IMR-90 (cell line): ENCODE results near the gene PHLDA2. TPM values are rescaled to one million over a fixed set of nuclear protein-coding genes. Genes with fewer than 3 reads are reported as not detected.

Experiments
- ATAC-seq: fragments of 200-7000 bp; cut with Tn5 transposase; 2 replicates; pipeline ENCODE4 v1.9.1; 2020; ENCODE audit warnings: low read depth, mild to moderate bottlenecking, moderate library complexity
- BruUV-seq: library from RNA; stranded (reverse); fragments of 400-500 nt; replicated peaks from 2 replicates; lab custom pipeline; 2021; lab: Mats Ljungman, UMichigan
- CTCF ChIA-PET: fragments of 300-600 bp; formaldehyde crosslinking; extraction: SDS; loops from one replicate; lab custom pipeline; 2021; ENCODE audit warnings: antibody characterized with exemption; lab: Yijun Ruan, JAX
- POLR2A ChIA-PET: fragments of 300-600 bp; sonication (Branson Sonifier 250); formaldehyde crosslinking; loops from one replicate; lab custom pipeline; 2022; ENCODE audit warnings: antibody characterized with exemption; ENCODE audit not compliant: unreplicated experiment; lab: Charles Lee
- DNase-seq: peaks from one replicate; pipeline ENCODE4 v3.0.0; 2013
- H2AFZ ChIP-seq: replicated peaks from 2 replicates; pipeline ENCODE3; 2013; ENCODE audit warnings: low read length, mild to moderate bottlenecking; ENCODE audit not compliant: poor library complexity
- H2AK5ac ChIP-seq: 2 replicates; pipeline ENCODE4 v1.6.1; 2013; ENCODE audit warnings: low read depth, low read length, inconsistent platforms
- H2AK9ac ChIP-seq: replicated peaks from 2 replicates; pipeline ENCODE3; 2013; ENCODE audit warnings: mild to moderate bottlenecking, low read depth, low read length, moderate library complexity; ENCODE audit not compliant: poor library complexity
- H2BK120ac ChIP-seq: 2 replicates; pipeline ENCODE4 v1.6.1; 2013; ENCODE audit warnings: low read depth, low read length, inconsistent platforms
- H2BK15ac ChIP-seq: 3 replicates; pipeline ENCODE4 v1.6.1; 2013; ENCODE audit warnings: low read depth, low read length, inconsistent platforms
- H2BK20ac ChIP-seq: 2 replicates; pipeline ENCODE4 v1.6.1; 2013; ENCODE audit warnings: low read depth, mild to moderate bottlenecking, inconsistent platforms, low read length, moderate library complexity
- H2BK5ac ChIP-seq: 2 replicates; pipeline ENCODE4 v1.6.1; 2013; ENCODE audit warnings: mild to moderate bottlenecking, low read depth, low read length, inconsistent platforms; ENCODE audit not compliant: poor library complexity, severe bottlenecking
- H3K14ac ChIP-seq: replicated peaks from 2 replicates; pipeline ENCODE4 v1.6.1; 2013; ENCODE audit warnings: low read depth, low read length, inconsistent platforms
- H3K18ac ChIP-seq: 2 replicates; pipeline ENCODE4 v1.6.1; 2013; ENCODE audit warnings: low read depth, low read length, control low read depth
- H3K23ac ChIP-seq: 2 replicates; pipeline ENCODE4 v1.6.1; 2013; ENCODE audit warnings: low read depth, low read length, inconsistent platforms
- H3K27ac ChIP-seq: 2 replicates; pipeline ENCODE4 v1.5.1; 2013; ENCODE audit warnings: mild to moderate bottlenecking, control low read depth, low read length; ENCODE audit not compliant: insufficient read depth
- H3K27me3 ChIP-seq: 2 replicates; pipeline ENCODE4 v1.6.1; 2013; ENCODE audit warnings: low read length; ENCODE audit not compliant: control insufficient read depth, insufficient read depth
- H3K36me3 ChIP-seq: 2 replicates; pipeline ENCODE4 v1.6.1; 2013; ENCODE audit warnings: low read length, mixed read lengths; ENCODE audit not compliant: control insufficient read depth, insufficient read depth
- H3K4ac ChIP-seq: 2 replicates; pipeline ENCODE4 v1.6.1; 2013; ENCODE audit warnings: low read depth, low read length, inconsistent platforms
- H3K4me1 ChIP-seq: 2 replicates; pipeline ENCODE4 v1.6.1; 2013; ENCODE audit warnings: low read length, mixed read lengths; ENCODE audit not compliant: control insufficient read depth, insufficient read depth
- H3K4me2 ChIP-seq: 2 replicates; pipeline ENCODE4 v1.6.1; 2013; ENCODE audit warnings: low read depth, mild to moderate bottlenecking, control low read depth, low read length, moderate library complexity
- H3K4me3 ChIP-seq: 2 replicates; pipeline ENCODE4 v1.5.1; 2013; ENCODE audit warnings: low read depth, mild to moderate bottlenecking, control low read depth, low read length, moderate library complexity; ENCODE audit not compliant: insufficient read depth
- H3K56ac ChIP-seq: 2 replicates; pipeline ENCODE4 v1.6.1; 2013; ENCODE audit warnings: low read length, inconsistent platforms; ENCODE audit not compliant: insufficient read depth; ENCODE audit errors: extremely low read depth
- H3K79me1 ChIP-seq, 2 experiments: 2 replicates each; pipeline ENCODE4 v1.6.1; 2013; ENCODE audit warnings: low read length in 2 of 2, inconsistent platforms in 1 of 2, low read depth in 1 of 2
- H3K9ac ChIP-seq: 2 replicates; pipeline ENCODE4 v1.6.1; 2013; ENCODE audit warnings: low read depth, low read length, control low read depth
- H3K9me1 ChIP-seq: 2 replicates; pipeline ENCODE4 v1.6.1; 2013; ENCODE audit warnings: low read length, inconsistent platforms; ENCODE audit not compliant: insufficient read depth
- H3K9me3 ChIP-seq: 2 replicates; pipeline ENCODE4 v1.6.1; 2013; ENCODE audit warnings: low read length; ENCODE audit not compliant: control insufficient read depth, insufficient read depth
- H4K20me1 ChIP-seq: 2 replicates; pipeline ENCODE4 v1.6.1; 2013; ENCODE audit warnings: low read length, inconsistent platforms; ENCODE audit not compliant: insufficient read depth
- H4K5ac ChIP-seq: 2 replicates; pipeline ENCODE4 v1.6.1; 2013; ENCODE audit warnings: mild to moderate bottlenecking, low read depth, low read length, control low read depth
- H4K8ac ChIP-seq, 2 experiments: 2 replicates each; pipeline ENCODE4 v1.6.1; 2013; ENCODE audit warnings: low read depth in 2 of 2, low read length in 2 of 2, control low read depth in 1 of 2, inconsistent platforms in 1 of 2
- H4K91ac ChIP-seq: 2 replicates; pipeline ENCODE4 v1.6.1; 2013; ENCODE audit warnings: low read depth, low read length, inconsistent platforms; ENCODE audit not compliant: insufficient read depth
- BHLHE40 ChIP-seq: fragments of 150-350 bp; IDR thresholded peaks from 2 replicates; pipeline ENCODE4 v1.6.1; 2016; ENCODE audit warnings: mild to moderate bottlenecking, low read depth, low read length
- CEBPB ChIP-seq: IDR thresholded peaks from 2 replicates; pipeline ENCODE4 v1.6.1; 2012; ENCODE audit warnings: low read depth, low read length, improper control_type of control experiment
- CTCF ChIP-seq: conservative IDR thresholded peaks from 2 replicates; pipeline ENCODE4 v1.5.1; 2012; ENCODE audit warnings: mild to moderate bottlenecking, low read depth, low read length, improper control_type of control experiment
- FOS ChIP-seq: fragments of 150-350 bp; IDR thresholded peaks from 2 replicates; pipeline ENCODE4 v1.6.1; 2016; ENCODE audit warnings: low read depth, low read length
- MXI1 ChIP-seq: IDR thresholded peaks from 2 replicates; pipeline ENCODE4 v1.6.1; 2012; ENCODE audit warnings: low read depth, mild to moderate bottlenecking, low read length, moderate library complexity, borderline replicate concordance
- NFE2L2 ChIP-seq: fragments of 150-350 bp; IDR thresholded peaks from 2 replicates; pipeline ENCODE4 v1.6.1; 2016; ENCODE audit warnings: low read depth, mild to moderate bottlenecking, low read length
- POLR2A ChIP-seq: IDR thresholded peaks from 2 replicates; pipeline ENCODE4 v1.6.1; 2012; ENCODE audit warnings: mild to moderate bottlenecking, low read depth, low read length
- RAD21 ChIP-seq: IDR thresholded peaks from 2 replicates; pipeline ENCODE4 v1.6.1; 2012; ENCODE audit warnings: low read length, improper control_type of control experiment
- RFX5 ChIP-seq: IDR thresholded peaks from 2 replicates; pipeline ENCODE4 v1.8.0; 2012; ENCODE audit warnings: low read depth, mild to moderate bottlenecking, low read length, moderate library complexity
- SMC3 ChIP-seq: fragments of 150-350 bp; IDR thresholded peaks from 2 replicates; pipeline ENCODE4 v1.6.1; 2016; ENCODE audit warnings: low read depth, mild to moderate bottlenecking, antibody characterized with exemption, low read length, moderate library complexity
- USF2 ChIP-seq: fragments of 150-350 bp; IDR thresholded peaks from 2 replicates; pipeline ENCODE4 v1.6.1; 2017; ENCODE audit warnings: mild to moderate bottlenecking, antibody characterized with exemption, low read length, low read depth
- WGBS, 2 experiments: methylation state at CpG; one replicate each; pipeline versions ENCODE4 v1.1.5 to v1.1.7; 2013; ENCODE audit warnings: missing lambda C conversion rate in 2 of 2; ENCODE audit not compliant: insufficient read length in 1 of 2; ENCODE audit errors: extremely low coverage in 2 of 2; 5-methylcytosine and 5-hydroxymethylcytosine counted together
- dilution Hi-C: fragments of 300-500 bp; cut with HindIII; formaldehyde crosslinking; loops from one replicate; pipeline ENCODE4 v1.14.3; 2018; ENCODE audit warnings: low sequenced_read_pairs; ENCODE audit not compliant: unreplicated experiment
- in situ Hi-C: fragments of 300-500 bp; cut with MboI; formaldehyde crosslinking; loops from 3 replicates; pipeline ENCODE4 v1.14.3; 2019; ENCODE audit warnings: low sequenced_read_pairs, inconsistent platforms, mixed read lengths
- intact Hi-C: fragments of 100-400 bp; cut with micrococcal nuclease; formaldehyde crosslinking; loops from 2 replicates; pipeline ENCODE4 v1.10.0; 2022
- polyA plus RNA-seq, 3 experiments: library from polyadenylated mRNA; depleted of rRNA; stranded (reverse); fragments of >200 nt; gene quantifications; 2 replicates each; pipeline ENCODE4 v1.2.3, GENCODE V29; 2012; ENCODE audit warnings: low replicate concordance in 1 of 3
- total RNA-seq: library from RNA; depleted of rRNA; stranded (reverse); fragments of >200 nt; gene quantifications from 2 replicates; pipeline ENCODE4 v1.2.3, GENCODE V29; 2012

The PHLDA2 gene
- total and polyA plus RNA-seq, 2 of the 4 experiments (the other 2 are of a cell fraction): 3.8 to 89.0 TPM

DNA sequence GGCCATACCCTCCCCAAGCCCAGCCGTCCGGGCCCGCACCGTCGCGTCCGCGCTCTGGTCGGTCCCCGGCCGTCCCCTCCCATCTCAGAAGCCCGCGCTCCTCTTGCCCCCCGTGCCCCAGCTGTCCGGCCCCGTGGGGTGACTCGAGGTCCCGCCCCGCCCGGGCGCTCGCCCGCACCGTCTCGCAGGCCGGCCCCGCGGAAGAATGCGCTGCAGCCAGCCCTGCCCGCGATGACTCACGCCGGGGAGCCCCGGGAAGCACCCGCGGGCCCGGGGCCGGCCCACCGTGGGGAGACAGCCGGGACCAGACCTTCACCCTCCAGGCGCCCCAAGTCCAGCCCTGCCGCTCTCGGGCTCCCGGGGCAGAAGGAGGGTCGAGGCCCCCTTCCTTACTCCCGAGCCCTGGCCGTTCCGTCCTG is 320 bp upstream of the PHLDA2 start (continued):
- no peak for TF ChIP-seq CEBPB

GRCh38 chr11:2927851-2928604 is 1.2 kb downstream of the PHLDA2 start:
- Histone ChIP-seq H4K5ac (no peak overlapping the region), H3K27me3 (no peaks in the 10 kb centered on the region), H4K8ac (no peak overlapping the region; a peak in 2 of 4 replicates), H3K79me1 (peaks cover 6 to 34% of the 10 kb centered on the region in 2 experiments; a peak in 3 of 4 replicates), H3K4me3 (peak overlapping the region; percentile 92), H3K36me3 (no peaks in the 10 kb centered on the region), H2BK5ac (no peak overlapping the region), H2BK15ac (no peak overlapping the region), H3K9me1 (peaks cover 13% of the 10 kb centered on the region), H3K9ac (peak overlapping the region; percentile 84), H3K9me3 (no peaks in the 10 kb centered on the region), H3K27ac (peak overlapping the region; percentile 82; the same call in 1 of the 2 replicates), H2AK9ac (peak overlapping the region; percentile 99), H3K23ac (peak overlapping the region; percentile 73), H3K56ac (peak overlapping the region; percentile 38; the same call in 1 of the 2 replicates), H3K18ac (no peak overlapping the region), H3K4me2 (peak overlapping the region; percentile 94), H2BK120ac (no peak overlapping the region), H3K4ac (peak overlapping the region; percentile 46; the same call in 1 of the 2 replicates), H2AK5ac (peak overlapping the region; percentile 15; the same call in 1 of the 2 replicates), H3K14ac (peak overlapping the region; percentile 66), H4K91ac (no peak overlapping the region; the same call in 1 of the 2 replicates), H2AFZ (peak overlapping the region; percentile 92), H2BK20ac (no peak overlapping the region), H3K4me1 (peaks cover 13% of the 10 kb centered on the region), H4K20me1 (peaks cover 23% of the 10 kb centered on the region)
- CTCF ChIA-PET: no interaction called here
- DNase-seq (peak; percentile 28), ATAC-seq (peak; percentile 3; the same call in 1 of the 2 replicates)
- intact Hi-C loops (no loop called here), dilution Hi-C loops (no loop called here), in situ Hi-C loops (no loop called here)
- BruUV-seq: no TSS peak
- POLR2A ChIA-PET: no interaction called here
- 31% methylated on average over 7 of the region's 25 CpGs; no CpG with 5 or more reads in 1 of the 2 experiments for WGBS, 2 experiments
- no peak for TF ChIP-seq FOS
- TF ChIP-seq RFX5: no peak
- no peak for TF ChIP-seq MXI1
- TF ChIP-seq CEBPB: no peak
- no peak for TF ChIP-seq RAD21
- peak; percentile 5; the same call in 1 of the 2 replicates for TF ChIP-seq SMC3
- TF ChIP-seq USF2: no peak
- TF ChIP-seq POLR2A: peak; percentile 25; the same call in 1 of the 2 replicates
- no peak for TF ChIP-seq NFE2L2
- TF ChIP-seq BHLHE40: no peak
- 0 out of 2 replicates have a peak, but pooled peaks have one; percentile 10 for TF ChIP-seq CTCF
